Endothelial cell of umbilical vein (primary cell): ENCODE results near the gene PROSER1. TPM values are rescaled to one million over a fixed set of nuclear protein-coding genes. Genes with fewer than 3 reads are reported as not detected.

Experiments used
- BruUV-seq: library from RNA; stranded (reverse); fragments of 400-500 nt; replicated peaks from 2 replicates; lab custom pipeline; 2021; lab: Mats Ljungman, UMichigan
- CTCF ChIA-PET: fragments of 300-600, 350-600 bp; sonication (Branson Sonifier 250); formaldehyde crosslinking; loops from one replicate; lab custom pipeline; 2021; ENCODE audit warnings: antibody characterized with exemption, inconsistent platforms; lab: Charles Lee
- POLR2A ChIA-PET: fragments of 300-600, 350-600 bp; sonication (Branson Sonifier 250); formaldehyde crosslinking; loops from one replicate; lab custom pipeline; 2021; ENCODE audit warnings: antibody characterized with exemption, inconsistent platforms; lab: Charles Lee
- DNase-seq: peaks from one replicate; pipeline ENCODE4 v3.0.0-alpha.2; 2011; ENCODE audit warnings: low read depth, low spot score
- FAIRE-seq: peaks from 2 replicates; lab custom pipeline; 2011; peaks lifted over from hg19 to GRCh38; lab: Jason Lieb, UNC
- H2AFZ ChIP-seq: 2 replicates; pipeline ENCODE4 v1.6.0; 2012; ENCODE audit warnings: low read depth, low read length, control low read depth, inconsistent platforms
- H3K27ac ChIP-seq: 2 replicates; pipeline ENCODE4 v1.5.1; 2011; ENCODE audit warnings: low read depth, mild to moderate bottlenecking, control low read depth, low read length, moderate library complexity; ENCODE audit not compliant: insufficient read depth
- H3K27me3 ChIP-seq, 2 experiments: 2 replicates each; pipeline versions ENCODE4 v1.6.0 to v1.6.1; 2011; ENCODE audit warnings: low read length in 2 of 2, mixed read lengths in 1 of 2; ENCODE audit not compliant: control insufficient read depth in 2 of 2, insufficient read depth in 2 of 2
- H3K36me3 ChIP-seq, 2 experiments: 2 replicates in 1 of 2; 3 replicates in 1 of 2; pipeline ENCODE4 v1.5.1; 2011; ENCODE audit warnings: low read length in 2 of 2, mild to moderate bottlenecking in 1 of 2, moderate library complexity in 1 of 2; ENCODE audit not compliant: control insufficient read depth in 2 of 2, insufficient read depth in 2 of 2; ENCODE audit errors: extremely low read depth in 1 of 2
- H3K4me1 ChIP-seq: 3 replicates; pipeline ENCODE4 v1.5.1; 2011; ENCODE audit warnings: mild to moderate bottlenecking, low read length; ENCODE audit not compliant: control insufficient read depth, insufficient read depth; ENCODE audit errors: extremely low read depth
- H3K4me2 ChIP-seq: 2 replicates; pipeline ENCODE4 v1.6.1; 2011; ENCODE audit warnings: low read length, control low read depth, mixed read lengths; ENCODE audit not compliant: insufficient read depth
- H3K4me3 ChIP-seq, 3 experiments: fragments of 200-600 bp in 1 of 3; sonication (generic), shearing (Covaris generic) in 1 of 3; replicated peaks in 1 of 3; 2 replicates each; pipeline ENCODE4 v1.5.1; 2011 to 2016; ENCODE audit warnings: control low read depth in 3 of 3, low read length in 3 of 3, mild to moderate bottlenecking in 2 of 3, inconsistent platforms in 1 of 3, low read depth in 1 of 3, moderate library complexity in 1 of 3; ENCODE audit not compliant: insufficient read depth in 1 of 3
- H3K79me2 ChIP-seq: 2 replicates; pipeline ENCODE4 v1.6.0; 2012; ENCODE audit warnings: low read length, inconsistent platforms; ENCODE audit not compliant: control insufficient read depth, insufficient read depth
- H3K9ac ChIP-seq: replicated peaks from 2 replicates; pipeline ENCODE3; 2011; ENCODE audit warnings: low read length, control low read depth; ENCODE audit not compliant: insufficient read depth; ENCODE audit errors: extremely low read depth
- H3K9me1 ChIP-seq: replicated peaks from 3 replicates; pipeline ENCODE4 v1.6.0; 2011; ENCODE audit warnings: mild to moderate bottlenecking, low read length; ENCODE audit not compliant: control insufficient read depth, insufficient read depth; ENCODE audit errors: extremely low read depth
- H3K9me3 ChIP-seq: replicated peaks from 2 replicates; pipeline ENCODE4 v1.5.1; 2012; ENCODE audit warnings: low read length, inconsistent platforms; ENCODE audit not compliant: control insufficient read depth, insufficient read depth
- H4K20me1 ChIP-seq: replicated peaks from 2 replicates; pipeline ENCODE3; 2011; ENCODE audit warnings: mild to moderate bottlenecking, low read length; ENCODE audit not compliant: control insufficient read depth, insufficient read depth; ENCODE audit errors: extremely low read depth
- EZH2 ChIP-seq: IDR thresholded peaks from 2 replicates; pipeline ENCODE4 v1.6.1; 2012; ENCODE audit warnings: borderline replicate concordance, low read depth, mild to moderate bottlenecking, moderate library complexity, low read length, inconsistent platforms; ENCODE audit not compliant: severe bottlenecking
- FOS ChIP-seq: IDR thresholded peaks from 2 replicates; pipeline ENCODE4 v1.6.1; 2011; ENCODE audit warnings: mild to moderate bottlenecking, low read length, moderate library complexity, borderline replicate concordance; ENCODE audit not compliant: insufficient read depth
- GATA2 ChIP-seq: IDR thresholded peaks from 2 replicates; pipeline ENCODE4 v1.7.0; 2011; ENCODE audit warnings: low read depth, mild to moderate bottlenecking, moderate library complexity, mixed read lengths, low read length; ENCODE audit not compliant: insufficient read length, insufficient read depth
- JUN ChIP-seq: IDR thresholded peaks from 2 replicates; pipeline ENCODE4 v1.6.1; 2011; ENCODE audit warnings: borderline replicate concordance, low read depth; ENCODE audit not compliant: insufficient read length, insufficient read depth
- MYC ChIP-seq: IDR thresholded peaks from one replicate; pipeline ENCODE4 v1.6.1; 2011; ENCODE audit warnings: mild to moderate bottlenecking, low read depth, low read length
- POLR2A ChIP-seq: IDR thresholded peaks from 2 replicates; pipeline ENCODE4 v1.6.1; 2012; ENCODE audit warnings: low read depth, mild to moderate bottlenecking, control low read depth, low read length
- POLR2AphosphoS5 ChIP-seq: IDR thresholded peaks from 2 replicates; pipeline ENCODE4 v1.6.1; 2012; ENCODE audit warnings: low read depth, mild to moderate bottlenecking, control low read depth, low read length, moderate library complexity; ENCODE audit not compliant: insufficient read depth
- dilution Hi-C: fragments of 300-500 bp; cut with MboI; formaldehyde crosslinking; loops from one replicate; pipeline ENCODE4 v1.15.0; 2019; ENCODE audit warnings: low sequenced_read_pairs; ENCODE audit not compliant: extremely low pct_ligation_motif_present
- intact Hi-C: fragments of 100-400 bp; cut with micrococcal nuclease; formaldehyde crosslinking; loops from one replicate; pipeline ENCODE4 v1.10.0; 2022
- polyA plus RNA-seq, 4 experiments: library from polyadenylated mRNA; depleted of rRNA in 3 of 4; stranded (reverse) in 3 of 4; unstranded in 1 of 4; fragments of >200 nt; gene quantifications; 2 replicates each; pipeline versions ENCODE4 v1.2.1 to v1.2.3, GENCODE V29; 2011 to 2012; ENCODE audit warnings: missing spikeins in 1 of 4
- total RNA-seq: library from RNA; stranded (reverse); gene quantifications from 2 replicates; pipeline ENCODE4 v1.2.3, GENCODE V29; 2021
- TF ChIP-seq, protein P1 (sequence below), 2 donors: IDR thresholded peaks; 1 replicate in 1 of 2; 2 replicates in 1 of 2; pipeline ENCODE4 v1.5.1; 2011; ENCODE audit warnings: low read length in 2 of 2, mild to moderate bottlenecking in 2 of 2, moderate library complexity in 2 of 2, control low read depth in 1 of 2, inconsistent platforms in 1 of 2, low read depth in 1 of 2; ENCODE audit not compliant: insufficient read depth in 1 of 2; ENCODE audit errors: extremely low read depth in 1 of 2
- TF ChIP-seq, protein P2 (sequence below): IDR thresholded peaks from 2 replicates; pipeline ENCODE4 v1.6.1; 2011; ENCODE audit not compliant: insufficient read depth, insufficient read length

The PROSER1 gene
- total and polyA plus RNA-seq, 2 donors (not counting 3 experiments of a cell fraction or from before 2014, with no cell fraction given): 38.3 to 40.4 TPM

GRCh38 chr13:38981096-38981495 is 56.8 kb downstream of the PROSER1 start:
- no peaks in the 10 kb centered on the region for H3K79me2 ChIP-seq
- no peaks in the 10 kb centered on the region for H3K9me1 ChIP-seq
- TF ChIP-seq JUN (no peak), MYC (no peak), FOS (no peak), EZH2 (no peak), POLR2A (no peak), POLR2AphosphoS5 (no peak), GATA2 (no peak)
- TF ChIP-seq, protein P1, sequence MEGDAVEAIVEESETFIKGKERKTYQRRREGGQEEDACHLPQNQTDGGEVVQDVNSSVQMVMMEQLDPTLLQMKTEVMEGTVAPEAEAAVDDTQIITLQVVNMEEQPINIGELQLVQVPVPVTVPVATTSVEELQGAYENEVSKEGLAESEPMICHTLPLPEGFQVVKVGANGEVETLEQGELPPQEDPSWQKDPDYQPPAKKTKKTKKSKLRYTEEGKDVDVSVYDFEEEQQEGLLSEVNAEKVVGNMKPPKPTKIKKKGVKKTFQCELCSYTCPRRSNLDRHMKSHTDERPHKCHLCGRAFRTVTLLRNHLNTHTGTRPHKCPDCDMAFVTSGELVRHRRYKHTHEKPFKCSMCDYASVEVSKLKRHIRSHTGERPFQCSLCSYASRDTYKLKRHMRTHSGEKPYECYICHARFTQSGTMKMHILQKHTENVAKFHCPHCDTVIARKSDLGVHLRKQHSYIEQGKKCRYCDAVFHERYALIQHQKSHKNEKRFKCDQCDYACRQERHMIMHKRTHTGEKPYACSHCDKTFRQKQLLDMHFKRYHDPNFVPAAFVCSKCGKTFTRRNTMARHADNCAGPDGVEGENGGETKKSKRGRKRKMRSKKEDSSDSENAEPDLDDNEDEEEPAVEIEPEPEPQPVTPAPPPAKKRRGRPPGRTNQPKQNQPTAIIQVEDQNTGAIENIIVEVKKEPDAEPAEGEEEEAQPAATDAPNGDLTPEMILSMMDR (IDR thresholded peaks at IDR 0.05; ENCODE audit: extremely low read depth in 1 of 2, insufficient read depth in 1 of 2, low read depth in 1 of 2, low read length in 2 of 2): no peak
- TF ChIP-seq, protein P2, sequence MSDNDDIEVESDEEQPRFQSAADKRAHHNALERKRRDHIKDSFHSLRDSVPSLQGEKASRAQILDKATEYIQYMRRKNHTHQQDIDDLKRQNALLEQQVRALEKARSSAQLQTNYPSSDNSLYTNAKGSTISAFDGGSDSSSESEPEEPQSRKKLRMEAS: no peak
- H3K27ac ChIP-seq: no peak overlapping the region
- dilution Hi-C loops: no loop called here
- no peaks in the 10 kb centered on the region for H3K36me3 ChIP-seq
- H3K9me3 ChIP-seq: no peaks in the 10 kb centered on the region
- H3K27me3 ChIP-seq: peaks cover 0 to 7% of the 10 kb centered on the region in 2 experiments
- no TSS peak for BruUV-seq
- no peak for DNase-seq
- no peak overlapping the region for H3K9ac ChIP-seq
- no peaks in the 10 kb centered on the region for H3K4me1 ChIP-seq
- no peak overlapping the region for H3K4me3 ChIP-seq
- H4K20me1 ChIP-seq: no peaks in the 10 kb centered on the region
- no peak overlapping the region for H2AFZ ChIP-seq
- no peak for FAIRE-seq
- ChIA-PET POLR2A (no interaction called here), CTCF (no interaction called here)
- intact Hi-C loops: no loop called here
- H3K4me2 ChIP-seq: no peak overlapping the region
